HCT116 (cell line): ENCODE measurements around the gene TRO. TPM values are rescaled to one million over a fixed set of nuclear protein-coding genes. Genes with fewer than 3 reads are reported as not detected.

Experiments used
- ATAC-seq: fragments of 200-7000 bp; cut with Tn5 transposase; 2 replicates; pipeline ENCODE4 v1.9.1; 2020; ENCODE audit warnings: mild to moderate bottlenecking, moderate library complexity
- BruUV-seq: library from RNA; stranded (reverse); fragments of 400-500 nt; replicated peaks from 2 replicates; lab custom pipeline; 2021; lab: Mats Ljungman, UMichigan
- CTCF ChIA-PET: fragments of 300-600 bp; sonication (Branson Sonifier 250); formaldehyde crosslinking; loops from one replicate; lab custom pipeline; 2021; ENCODE audit warnings: antibody characterized with exemption; lab: Charles Lee
- POLR2A ChIA-PET: fragments of 300-600, 350-600 bp; sonication (Branson Sonifier 250); formaldehyde crosslinking; loops from one replicate; lab custom pipeline; 2021; ENCODE audit warnings: antibody characterized with exemption; lab: Charles Lee
- RAD21 ChIA-PET, 2 experiments: fragments of 300-600 bp; sonication (Branson Sonifier 250); formaldehyde crosslinking; loops; one replicate each; lab custom pipeline; 2023; ENCODE audit warnings: low total read pairs in 2 of 2; ENCODE audit not compliant: uncharacterized antibody in 2 of 2, unreplicated experiment in 2 of 2, low non-redundant PET in 1 of 2; lab: Charles Lee
- DNase-seq: peaks from one replicate; pipeline ENCODE4 v3.0.0-alpha.2; 2010; ENCODE audit warnings: low read depth, low spot score
- H2AFZ ChIP-seq: fragments of 200-600 bp; shearing (Covaris generic), sonication (generic); 2 replicates; pipeline ENCODE4 v1.6.1; 2017; ENCODE audit warnings: low read depth, mixed run types, mixed read lengths, antibody characterized with exemption, low read length; ENCODE audit not compliant: poor library complexity, severe bottlenecking
- H3K27ac ChIP-seq: 2 replicates; pipeline ENCODE4 v1.5.1; 2012; ENCODE audit warnings: low read depth, low read length
- H3K27me3 ChIP-seq: fragments of 200-600 bp; sonication (generic); 2 replicates; pipeline ENCODE4 v1.6.1; 2016; ENCODE audit warnings: mixed run types, low read length, mixed read lengths; ENCODE audit not compliant: insufficient read depth
- H3K36me3 ChIP-seq, 2 experiments: fragments of 200-500 bp in 1 of 2; fragments of 200-600 bp in 1 of 2; sonication (Bioruptor generic) in 1 of 2; sonication (generic) in 1 of 2; 2 replicates each; pipeline versions ENCODE4 v1.5.1 to v1.6.1; 2014 to 2016; ENCODE audit warnings: low read length in 2 of 2, inconsistent platforms in 1 of 2, mixed read lengths in 1 of 2, mixed run types in 1 of 2; ENCODE audit not compliant: insufficient read depth in 2 of 2, control insufficient read depth in 1 of 2
- H3K4me1 ChIP-seq, 2 experiments: fragments of 200-600 bp in 1 of 2; sonication (generic) in 1 of 2; 2 replicates each; pipeline versions ENCODE4 v1.5.1 to v1.6.1; 2012 to 2017; ENCODE audit warnings: low read length in 2 of 2, inconsistent platforms in 1 of 2, mild to moderate bottlenecking in 1 of 2, mixed read lengths in 1 of 2, mixed run types in 1 of 2, moderate library complexity in 1 of 2; ENCODE audit not compliant: insufficient read depth in 2 of 2, control insufficient read depth in 1 of 2
- H3K4me2 ChIP-seq: fragments of 200-600 bp; sonication (generic); 2 replicates; pipeline ENCODE4 v1.6.1; 2017; ENCODE audit warnings: mixed run types, low read length, mixed read lengths
- H3K4me3 ChIP-seq, 2 experiments: fragments of 200-600 bp in 1 of 2; sonication (generic) in 1 of 2; replicated peaks in 1 of 2; 2 replicates each; pipeline ENCODE4 v1.5.1; 2011 to 2016; ENCODE audit warnings: low read length in 2 of 2, control low read depth in 1 of 2, low read depth in 1 of 2, mild to moderate bottlenecking in 1 of 2, mixed read lengths in 1 of 2, mixed run types in 1 of 2
- H3K79me2 ChIP-seq: fragments of 200-600 bp; sonication (generic); 2 replicates; pipeline ENCODE4 v1.6.1; 2017; ENCODE audit warnings: mild to moderate bottlenecking, mixed run types, low read length, moderate library complexity, mixed read lengths; ENCODE audit not compliant: insufficient read depth
- H3K9ac ChIP-seq: fragments of 200-600 bp; sonication (generic); 2 replicates; pipeline ENCODE4 v1.6.1; 2016; ENCODE audit warnings: low read length, mixed read lengths
- H3K9me2 ChIP-seq: fragments of 200-600 bp; sonication (generic), shearing (Covaris generic); 2 replicates; pipeline ENCODE4 v1.6.1; 2017; ENCODE audit warnings: mixed run types, mild to moderate bottlenecking, moderate library complexity; ENCODE audit not compliant: insufficient read depth
- H3K9me3 ChIP-seq, 2 experiments: fragments of 200-500 bp in 1 of 2; fragments of 200-600 bp in 1 of 2; sonication (Bioruptor generic) in 1 of 2; sonication (generic) in 1 of 2; 2 replicates each; pipeline ENCODE4 v1.6.1; 2014 to 2017; ENCODE audit warnings: low read length in 2 of 2, mixed read lengths in 2 of 2, inconsistent platforms in 1 of 2, low read depth in 1 of 2, mild to moderate bottlenecking in 1 of 2, mixed run types in 1 of 2, moderate library complexity in 1 of 2; ENCODE audit not compliant: control insufficient read depth in 1 of 2, insufficient read depth in 1 of 2
- H4K20me1 ChIP-seq: fragments of 200-600 bp; sonication (generic), shearing (Covaris generic); 2 replicates; pipeline ENCODE4 v1.6.1; 2017; ENCODE audit warnings: mixed run types, mild to moderate bottlenecking, moderate library complexity; ENCODE audit not compliant: insufficient read depth
- ELF1 ChIP-seq: IDR thresholded peaks from 2 replicates; pipeline ENCODE4 v1.6.1; 2012; ENCODE audit warnings: low read depth, borderline replicate concordance
- EZH2 ChIP-seq: fragments of 200-600 bp; sonication (generic); IDR thresholded peaks from 2 replicates; pipeline ENCODE4 v1.6.1; 2017; ENCODE audit warnings: antibody characterized with exemption, mixed run types
- FOSL1 ChIP-seq: IDR thresholded peaks from 2 replicates; pipeline ENCODE4 v1.6.1; 2012; ENCODE audit warnings: low read depth
- JUND ChIP-seq: IDR thresholded peaks from 2 replicates; pipeline ENCODE4 v1.6.1; 2012
- POLR2A ChIP-seq: IDR thresholded peaks from 2 replicates; pipeline ENCODE4 v1.7.0; 2011; ENCODE audit warnings: borderline replicate concordance; ENCODE audit not compliant: insufficient read depth, insufficient read length; ENCODE audit errors: extremely low read depth
- SIN3A ChIP-seq: IDR thresholded peaks from 2 replicates; pipeline ENCODE4 v1.6.1; 2012; ENCODE audit warnings: low read depth
- SRF ChIP-seq: IDR thresholded peaks from 2 replicates; pipeline ENCODE4 v1.6.1; 2012; ENCODE audit warnings: low read depth
- TCF7L2 ChIP-seq: IDR thresholded peaks from 2 replicates; pipeline ENCODE4 v1.7.0; 2011; ENCODE audit warnings: borderline replicate concordance, inconsistent platforms; ENCODE audit not compliant: insufficient read depth, insufficient read length; ENCODE audit errors: extremely low read depth
- YY1 ChIP-seq: IDR thresholded peaks from 2 replicates; pipeline ENCODE4 v1.6.1; 2011; ENCODE audit warnings: low read length, low read depth, moderate library complexity, mild to moderate bottlenecking; ENCODE audit not compliant: insufficient replicate concordance; ENCODE audit errors: extremely low read depth
- intact Hi-C: fragments of 100-400 bp; cut with micrococcal nuclease; formaldehyde crosslinking; loops from 2 replicates; pipeline ENCODE4 v1.10.0; 2022
- total RNA-seq: library from RNA; stranded (reverse); gene quantifications from one replicate; pipeline ENCODE4 v1.2.1, GENCODE V29; 2021; ENCODE audit not compliant: unreplicated experiment

TRO gene
- total RNA-seq, 1 experiment from 2014 or later: 0.25 TPM

GRCh38 chrX:54934058-54934457 lies 13.4 kb downstream of the TRO start:
- ATAC-seq (no peak), DNase-seq (no peak)
- H3K4me3 ChIP-seq: no peak overlapping the region
- no peaks in the 10 kb centered on the region for H3K4me1 ChIP-seq
- no TSS peak for BruUV-seq
- POLR2A ChIA-PET: no interaction called here
- H3K9ac ChIP-seq: no peak overlapping the region
- H3K4me2 ChIP-seq: no peak overlapping the region
- H4K20me1 ChIP-seq: no peaks in the 10 kb centered on the region
- TF ChIP-seq TCF7L2: no peak
- TF ChIP-seq SIN3A: no peak
- TF ChIP-seq EZH2: no peak
- H3K27me3 ChIP-seq: no peaks in the 10 kb centered on the region
- RAD21 ChIA-PET: no interaction called here
- intact Hi-C loops: no loop called here
- CTCF ChIA-PET: no interaction called here
- no peak overlapping the region for H3K27ac ChIP-seq
- H3K36me3 ChIP-seq: no peaks in the 10 kb centered on the region
- no peaks in the 10 kb centered on the region for H3K9me3 ChIP-seq
- H2AFZ ChIP-seq: no peak overlapping the region
- no peaks in the 10 kb centered on the region for H3K79me2 ChIP-seq
- no peaks in the 10 kb centered on the region for H3K9me2 ChIP-seq

- intact Hi-C loops: no loop called here
- H3K27me3 ChIP-seq: no peaks in the 10 kb centered on the region
- no peak for TF ChIP-seq EZH2
- no peak for TF ChIP-seq ELF1
- TF ChIP-seq YY1: no peak
- TF ChIP-seq SRF: no peak
- no peak for TF ChIP-seq SIN3A
- no peak for TF ChIP-seq JUND
- TF ChIP-seq POLR2A: no peak
- TF ChIP-seq FOSL1: no peak
- TF ChIP-seq, all 23 proteins: peak for 0
- ATAC-seq: no peak
- DNase-seq: no peak
- Histone ChIP-seq H4K20me1 (no peaks in the 10 kb centered on the region), H3K79me2 (no peaks in the 10 kb centered on the region), H3K9me3 (no peaks in the 10 kb centered on the region), H3K27ac (no peak overlapping the region), H3K9me2 (no peaks in the 10 kb centered on the region), H3K4me2 (no peak overlapping the region), H3K4me3 (no peak overlapping the region), H3K36me3 (no peaks in the 10 kb centered on the region), H3K9ac (no peak overlapping the region), H2AFZ (no peak overlapping the region), H3K4me1 (no peaks in the 10 kb centered on the region)
- RAD21 ChIA-PET: no interaction called here
- POLR2A ChIA-PET: no interaction called here
- BruUV-seq: no TSS peak
- CTCF ChIA-PET: no interaction called here
Measured at GRCh38 chrX:54934890-54935289, 14.3 kb downstream of the TRO start.
